DOHH2 (cell line): Measurements from ENCODE around the gene C16orf89.
A peak's percentile ranks its signal among the peaks of the same experiment; 100 is the strongest.
"Not testable (repeated sequence)": the region's sequence is repeated elsewhere in the genome, so short reads cannot be mapped to it uniquely, and the experiment has no call there.

Source experiments
- H3F3A ChIP-seq: fragments of 200-600 bp; sonication (generic), shearing (Covaris generic); 2 replicates; pipeline ENCODE4 v1.6.0; 2016; ENCODE audit warnings: antibody characterized with exemption, mild to moderate bottlenecking; ENCODE audit not compliant: control insufficient read depth, insufficient read depth
- H3K27ac ChIP-seq: fragments of 200-600 bp; sonication (generic); 2 replicates; pipeline ENCODE4 v1.5.1; 2014; ENCODE audit warnings: low read depth, mild to moderate bottlenecking, low read length, moderate library complexity
- H3K27me3 ChIP-seq: fragments of 200-600 bp; sonication (generic); 2 replicates; pipeline ENCODE4 v1.6.1; 2014; ENCODE audit warnings: mild to moderate bottlenecking, low read length, mixed read lengths; ENCODE audit not compliant: control insufficient read depth
- H3K36me3 ChIP-seq: fragments of 200-600 bp; sonication (generic); 2 replicates; pipeline ENCODE4 v1.6.1; 2014; ENCODE audit warnings: mild to moderate bottlenecking, low read length, moderate library complexity, mixed read lengths; ENCODE audit not compliant: control insufficient read depth
- H3K4me1 ChIP-seq: fragments of 200-600 bp; sonication (generic); 2 replicates; pipeline ENCODE4 v1.6.1; 2014; ENCODE audit warnings: mild to moderate bottlenecking, low read length, mixed read lengths; ENCODE audit not compliant: control insufficient read depth
- H3K4me2 ChIP-seq: fragments of 200-600 bp; sonication (generic); 2 replicates; pipeline ENCODE4 v1.6.0; 2014; ENCODE audit warnings: mild to moderate bottlenecking, low read length, moderate library complexity
- H3K4me3 ChIP-seq: fragments of 200-600 bp; sonication (generic); 2 replicates; pipeline ENCODE4 v1.5.1; 2014; ENCODE audit warnings: mild to moderate bottlenecking, low read length, mixed read lengths
- H3K79me2 ChIP-seq: fragments of 200-600 bp; sonication (generic); 2 replicates; pipeline ENCODE4 v1.6.1; 2014; ENCODE audit warnings: mild to moderate bottlenecking, low read length, mixed read lengths; ENCODE audit not compliant: control insufficient read depth
- H3K9me2 ChIP-seq: fragments of 200-600 bp; sonication (generic); replicated peaks from 2 replicates; pipeline ENCODE4 v1.6.1; 2014; ENCODE audit warnings: mild to moderate bottlenecking, low read length, mixed read lengths; ENCODE audit not compliant: control insufficient read depth
- H3K9me3 ChIP-seq: fragments of 200-600 bp; sonication (generic); 2 replicates; pipeline ENCODE4 v1.6.1; 2014; ENCODE audit warnings: antibody characterized with exemption, low read length, mixed read lengths; ENCODE audit not compliant: control insufficient read depth, insufficient read depth
- H4K20me1 ChIP-seq: fragments of 200-600 bp; sonication (generic); 2 replicates; pipeline ENCODE4 v1.6.0; 2014; ENCODE audit warnings: low read depth, mild to moderate bottlenecking, antibody characterized with exemption, low read length, moderate library complexity; ENCODE audit not compliant: control insufficient read depth, insufficient read depth
- TF ChIP-seq, protein P1 (sequence below): fragments of 200-600 bp; sonication (generic); IDR thresholded peaks from one replicate; pipeline ENCODE4 v1.5.1; 2014; ENCODE audit warnings: antibody characterized with exemption, mild to moderate bottlenecking, low read depth, low read length; ENCODE audit not compliant: poor library complexity, severe bottlenecking

Gene C16orf89

DNA sequence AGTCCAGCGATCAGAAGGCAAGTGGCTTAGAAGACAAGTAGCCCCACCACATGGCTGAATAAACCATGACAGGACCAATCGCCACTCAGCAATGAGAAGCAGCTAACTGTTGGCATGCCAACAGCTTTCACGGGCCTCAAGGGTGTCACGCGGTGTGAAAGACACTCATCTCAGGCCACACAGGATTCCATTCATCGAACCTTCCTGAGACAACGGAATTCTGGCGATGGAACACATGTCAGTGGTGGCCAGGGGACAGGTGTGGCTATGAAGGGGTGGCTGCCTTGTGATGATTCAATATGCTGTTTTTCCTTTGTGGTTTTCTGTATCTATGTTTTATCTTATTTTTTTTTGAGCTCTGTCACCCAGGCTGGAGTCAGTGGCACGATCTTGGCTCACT, 24.8 kb upstream of the C16orf89 start:
- not testable (repeated sequence) for H3F3A ChIP-seq, H4K20me1 ChIP-seq, H3K27me3 ChIP-seq, H3K4me3 ChIP-seq, H3K79me2 ChIP-seq, H3K4me1 ChIP-seq, H3K9me2 ChIP-seq, H3K9me3 ChIP-seq, H3K27ac ChIP-seq, H3K4me2 ChIP-seq, H3K36me3 ChIP-seq

DNA sequence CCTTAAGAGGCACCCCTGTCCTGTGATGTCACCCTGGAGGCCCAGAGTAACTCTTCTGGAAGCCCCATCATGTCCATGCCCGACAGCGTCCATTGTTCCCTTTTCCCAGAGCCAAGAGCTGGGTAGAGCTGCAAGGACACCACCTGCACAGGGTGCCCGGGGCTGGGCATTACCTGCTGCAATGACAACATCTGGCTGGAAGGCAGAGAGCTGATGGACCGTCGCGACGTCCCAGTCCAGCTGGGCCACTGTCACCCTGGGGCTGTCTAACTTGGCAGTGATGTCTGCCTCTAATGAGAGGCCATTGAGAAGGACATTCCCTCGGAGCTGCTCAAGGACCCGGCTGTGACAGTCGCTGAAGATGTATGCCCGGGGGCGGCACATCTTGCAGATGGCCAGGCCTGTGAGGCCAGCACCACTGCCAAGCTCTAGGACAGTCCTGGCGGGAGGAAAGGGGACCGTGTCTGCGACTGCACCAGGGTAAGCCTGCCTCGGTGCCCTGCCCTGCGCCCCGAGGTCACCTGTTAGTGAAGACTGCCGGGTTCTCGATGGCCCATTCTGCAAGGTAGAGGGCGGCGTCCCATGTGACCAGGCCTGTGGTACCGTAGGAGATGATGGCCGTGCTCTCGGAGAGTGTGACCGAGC, 24.3 kb upstream of the C16orf89 start:
- not testable (repeated sequence) for H4K20me1 ChIP-seq, H3K9me2 ChIP-seq, H3F3A ChIP-seq, H3K79me2 ChIP-seq, H3K27me3 ChIP-seq, H3K4me2 ChIP-seq, H3K27ac ChIP-seq, H3K4me3 ChIP-seq, H3K9me3 ChIP-seq, H3K36me3 ChIP-seq, H3K4me1 ChIP-seq

DNA sequence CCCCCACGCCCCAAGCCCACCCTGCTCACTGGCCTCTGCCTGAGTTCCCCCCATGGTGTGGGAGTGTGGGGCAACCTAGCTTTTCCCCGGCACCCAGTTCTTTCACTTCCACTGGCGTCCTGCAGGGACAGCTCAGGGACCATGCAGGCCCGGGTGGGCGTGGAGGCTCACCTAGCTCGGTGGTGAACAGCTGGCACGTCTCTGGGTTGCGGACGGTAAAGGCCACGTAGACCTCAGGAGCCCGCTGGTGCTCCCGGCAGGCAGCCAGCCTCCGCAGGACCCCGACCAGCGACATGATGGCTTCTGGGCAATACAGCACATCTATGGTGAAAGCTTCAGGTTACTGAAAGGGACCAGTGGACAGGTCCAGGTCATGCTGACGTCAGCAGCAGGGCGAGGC, 23.2 kb upstream of the C16orf89 start:
- not testable (repeated sequence) for H3F3A ChIP-seq, H3K27ac ChIP-seq, H3K4me3 ChIP-seq, H3K4me2 ChIP-seq, H3K79me2 ChIP-seq, H3K36me3 ChIP-seq, H3K9me2 ChIP-seq, H3K4me1 ChIP-seq, H4K20me1 ChIP-seq, H3K9me3 ChIP-seq, H3K27me3 ChIP-seq

DNA sequence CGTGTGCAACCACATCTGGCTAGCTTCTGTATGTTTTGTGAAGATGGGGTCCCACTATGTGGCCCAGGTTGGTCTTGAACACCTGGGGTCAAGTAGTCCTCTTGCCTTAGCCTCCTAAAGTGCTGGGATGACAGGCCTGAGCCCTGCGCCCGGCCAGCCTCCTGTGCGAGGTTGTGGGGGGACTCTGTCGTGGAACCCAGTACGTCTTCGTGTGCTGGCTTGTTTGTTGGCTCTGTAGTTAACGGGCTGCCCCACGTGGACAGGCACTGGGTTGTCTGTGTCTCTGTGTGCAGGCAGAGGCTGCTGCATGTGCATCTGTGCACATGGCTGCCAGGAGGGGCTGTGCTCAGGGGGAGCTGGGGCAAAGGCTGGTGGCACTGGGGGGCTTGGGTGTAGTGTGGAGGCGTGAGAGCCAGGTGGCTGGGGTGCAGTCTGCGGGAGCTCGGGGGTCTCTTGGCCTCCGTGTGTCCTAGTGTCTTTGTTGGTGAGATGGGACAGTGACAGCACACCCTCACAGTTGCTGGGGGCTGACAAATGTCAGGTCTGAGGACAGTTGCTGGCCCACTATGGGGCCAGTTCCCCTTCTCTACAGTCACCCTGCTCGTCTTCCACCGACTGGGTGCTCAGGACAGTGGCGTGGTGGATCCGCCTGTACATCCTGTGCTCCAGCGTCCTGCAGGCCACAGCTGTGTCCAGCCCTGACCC, 22.5 kb upstream of the C16orf89 start:
- H4K20me1 ChIP-seq, H3K27me3 ChIP-seq, H3K9me2 ChIP-seq, H3K27ac ChIP-seq, H3K4me2 ChIP-seq, H3F3A ChIP-seq, H3K79me2 ChIP-seq, H3K9me3 ChIP-seq, H3K4me3 ChIP-seq, H3K36me3 ChIP-seq, H3K4me1 ChIP-seq: not testable (repeated sequence)

DNA sequence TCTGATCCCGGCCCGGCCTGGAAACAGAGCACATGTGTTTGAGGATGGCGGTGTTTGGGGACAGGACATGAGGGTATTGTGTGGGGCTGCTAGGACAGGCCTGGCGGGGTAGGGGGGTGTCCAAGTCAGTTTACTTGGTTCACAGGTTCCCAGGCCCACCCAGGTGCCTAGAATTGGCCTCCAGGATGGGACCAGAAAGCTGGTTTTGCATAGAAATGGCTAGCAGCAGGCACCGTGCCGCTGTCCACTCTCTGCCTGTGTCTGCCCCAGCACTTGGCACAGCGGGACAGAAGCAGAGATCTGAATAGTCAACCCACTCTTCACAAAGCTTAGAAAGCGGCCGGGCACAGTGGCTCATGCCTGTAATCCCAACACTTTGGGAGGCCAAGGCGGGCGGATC, 20.0 kb upstream of the C16orf89 start:
- H3K9me2 ChIP-seq, H3K4me2 ChIP-seq, H3K36me3 ChIP-seq, H4K20me1 ChIP-seq, H3K4me1 ChIP-seq, H3K9me3 ChIP-seq, H3K27me3 ChIP-seq, H3K4me3 ChIP-seq, H3F3A ChIP-seq, H3K79me2 ChIP-seq, H3K27ac ChIP-seq: not testable (repeated sequence)

DNA sequence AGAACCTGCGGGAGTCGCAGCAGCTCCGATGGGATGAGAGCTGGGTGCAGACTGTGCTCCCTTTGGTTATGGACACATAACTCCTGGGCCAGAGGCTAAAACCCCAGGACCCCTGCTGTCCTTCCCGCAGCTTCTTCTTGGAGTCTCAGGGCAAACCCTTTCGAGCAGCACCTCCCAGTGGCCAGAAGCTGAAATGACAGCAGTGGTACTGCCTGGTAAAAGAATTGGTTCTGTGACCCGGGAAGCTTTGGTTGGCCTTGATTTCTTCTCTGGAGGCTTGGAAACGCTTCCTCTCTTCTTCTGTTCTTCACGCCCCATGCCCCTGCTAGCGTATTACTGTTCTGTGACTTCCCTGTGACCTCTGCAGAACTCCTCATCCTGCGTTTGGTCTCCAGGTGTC, 19.0 kb upstream of the C16orf89 start:
- TF ChIP-seq, protein P1, sequence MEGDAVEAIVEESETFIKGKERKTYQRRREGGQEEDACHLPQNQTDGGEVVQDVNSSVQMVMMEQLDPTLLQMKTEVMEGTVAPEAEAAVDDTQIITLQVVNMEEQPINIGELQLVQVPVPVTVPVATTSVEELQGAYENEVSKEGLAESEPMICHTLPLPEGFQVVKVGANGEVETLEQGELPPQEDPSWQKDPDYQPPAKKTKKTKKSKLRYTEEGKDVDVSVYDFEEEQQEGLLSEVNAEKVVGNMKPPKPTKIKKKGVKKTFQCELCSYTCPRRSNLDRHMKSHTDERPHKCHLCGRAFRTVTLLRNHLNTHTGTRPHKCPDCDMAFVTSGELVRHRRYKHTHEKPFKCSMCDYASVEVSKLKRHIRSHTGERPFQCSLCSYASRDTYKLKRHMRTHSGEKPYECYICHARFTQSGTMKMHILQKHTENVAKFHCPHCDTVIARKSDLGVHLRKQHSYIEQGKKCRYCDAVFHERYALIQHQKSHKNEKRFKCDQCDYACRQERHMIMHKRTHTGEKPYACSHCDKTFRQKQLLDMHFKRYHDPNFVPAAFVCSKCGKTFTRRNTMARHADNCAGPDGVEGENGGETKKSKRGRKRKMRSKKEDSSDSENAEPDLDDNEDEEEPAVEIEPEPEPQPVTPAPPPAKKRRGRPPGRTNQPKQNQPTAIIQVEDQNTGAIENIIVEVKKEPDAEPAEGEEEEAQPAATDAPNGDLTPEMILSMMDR: peak; percentile 62
- H3K4me2 ChIP-seq, H4K20me1 ChIP-seq, H3K9me3 ChIP-seq, H3K27ac ChIP-seq, H3K9me2 ChIP-seq, H3K36me3 ChIP-seq, H3F3A ChIP-seq, H3K27me3 ChIP-seq, H3K79me2 ChIP-seq, H3K4me3 ChIP-seq, H3K4me1 ChIP-seq: not testable (repeated sequence)

DNA sequence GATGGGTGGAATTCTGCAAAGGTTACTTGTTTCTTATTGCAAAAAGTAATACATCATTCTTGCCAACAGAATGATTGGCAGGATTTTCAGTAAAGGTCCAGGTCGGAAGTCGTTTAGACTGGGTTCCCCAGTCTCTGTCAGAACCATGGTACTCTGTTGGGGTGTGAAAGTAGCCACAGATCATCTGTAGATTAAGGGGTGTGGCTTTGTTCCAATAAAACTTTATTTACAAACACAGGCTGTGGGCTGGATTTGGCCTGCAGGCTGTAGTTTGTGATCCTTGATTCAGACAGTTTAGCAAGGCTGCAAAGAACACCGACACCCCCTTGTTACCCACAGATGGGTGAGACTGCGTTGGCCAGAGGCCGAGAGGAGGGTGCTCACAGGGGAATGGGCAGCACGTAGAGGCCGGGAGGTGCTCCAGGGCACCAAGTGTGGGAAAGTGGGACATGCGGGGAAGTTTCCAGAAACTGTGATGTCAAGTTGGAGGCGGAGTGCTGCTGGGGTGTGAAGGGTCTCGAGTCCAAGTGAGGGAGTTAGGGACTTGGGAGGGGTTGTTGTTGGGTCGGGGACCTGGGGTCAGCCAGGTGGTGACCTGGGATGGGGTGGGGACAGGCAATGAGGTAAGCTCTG, 18.5 kb upstream of the C16orf89 start:
- H3K36me3 ChIP-seq, H3K4me3 ChIP-seq: not testable (repeated sequence)

More for the DNA sequence above, 18.5 kb upstream of the C16orf89 start:
- H3K9me2 ChIP-seq, H3K4me1 ChIP-seq, H3K27ac ChIP-seq, H3K4me2 ChIP-seq, H3F3A ChIP-seq, H3K9me3 ChIP-seq, H4K20me1 ChIP-seq, H3K79me2 ChIP-seq, H3K27me3 ChIP-seq: not testable (repeated sequence)
